ENCODE measurements around the gene RNGTT.

- TF ChIP-seq CTCF (conservative IDR thresholded peaks at IDR 0.05; ENCODE audit: low read depth, low read length): no peak
- no peak for TF ChIP-seq EZH2 (IDR thresholded peaks at IDR 0.05; ENCODE audit: low read length, unreplicated experiment)
- no peak for TF ChIP-seq EZH2phosphoT487 (IDR thresholded peaks at IDR 0.05; ENCODE audit: borderline replicate concordance, low read length)
Observed at GRCh38 chr6:88984152-88984551, 20.7 kb upstream of the RNGTT start.

All from PC-3 (cell line).